ENCODE data around the gene CACNA1D. TPM values are rescaled to one million over a fixed set of nuclear protein-coding genes. Genes with fewer than 3 reads are reported as not detected.

Gene CACNA1D
- total and polyA plus RNA-seq, 7 experiments from 2014 or later = 0.61 to 2.0 (median 0.70) TPM; not detected in 4

DNA sequence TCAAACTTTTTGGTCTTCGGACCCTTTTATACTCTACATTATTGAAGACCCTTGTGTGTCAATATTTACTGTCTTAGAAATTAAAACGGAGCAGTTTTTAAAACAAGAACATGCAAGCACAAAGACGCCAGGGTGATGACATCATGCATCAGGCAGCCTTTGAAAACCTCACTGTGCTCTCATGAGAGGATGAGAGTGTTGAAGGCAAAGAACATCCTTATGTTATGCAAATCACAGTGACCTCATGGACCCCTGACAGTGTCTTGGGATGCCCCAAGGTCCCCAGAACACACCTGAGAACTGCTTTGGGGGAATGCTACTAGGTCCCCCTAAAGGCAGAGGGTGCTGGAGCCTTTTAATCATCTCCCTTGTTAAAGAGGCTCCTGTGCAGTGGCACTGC, 300.2 kb downstream of the CACNA1D start:
- Histone ChIP-seq H3K36me3 (ENCODE audit: control insufficient read depth in 2 of 3, insufficient read depth in 3 of 3, low read length in 3 of 3) (no peaks in the 10 kb centered on the region), H3K4me3 (ENCODE audit: low read length) (no peak overlapping the region), H3K4me1 (ENCODE audit: control insufficient read depth in 2 of 2, insufficient read depth in 2 of 2, low read length in 2 of 2) (no peaks in the 10 kb centered on the region), H3K27ac (ENCODE audit: low read depth, low read length) (no peak overlapping the region), H3K9me3 (ENCODE audit: control insufficient read depth in 2 of 3, low read length in 3 of 3) (no peaks in the 10 kb centered on the region), H3K27me3 (ENCODE audit: control insufficient read depth in 2 of 2, insufficient read depth in 2 of 2, low read length in 2 of 2) (no peaks in the 10 kb centered on the region)
- no peaks in the 10 kb centered on the region for H3K4me1 Mint-ChIP-seq
- H3K9me3 Mint-ChIP-seq = peaks cover 0 to 3% (median 0%) of the 10 kb centered on the region in 11 donors
- ChIA-PET POLR2A (no interaction called here), CTCF (no interaction called here)
- no peak overlapping the region for H3K27ac Mint-ChIP-seq
- intact Hi-C loops (cut with micrococcal nuclease) = no loop called here
- no peak for ATAC-seq
- DNase-seq = no peak
- no peaks in the 10 kb centered on the region for H3K36me3 Mint-ChIP-seq
- peaks cover 0 to 23% (median 18%) of the 10 kb centered on the region in 5 donors for H3K27me3 Mint-ChIP-seq
- no peak overlapping the region for H3K4me3 Mint-ChIP-seq

DNA sequence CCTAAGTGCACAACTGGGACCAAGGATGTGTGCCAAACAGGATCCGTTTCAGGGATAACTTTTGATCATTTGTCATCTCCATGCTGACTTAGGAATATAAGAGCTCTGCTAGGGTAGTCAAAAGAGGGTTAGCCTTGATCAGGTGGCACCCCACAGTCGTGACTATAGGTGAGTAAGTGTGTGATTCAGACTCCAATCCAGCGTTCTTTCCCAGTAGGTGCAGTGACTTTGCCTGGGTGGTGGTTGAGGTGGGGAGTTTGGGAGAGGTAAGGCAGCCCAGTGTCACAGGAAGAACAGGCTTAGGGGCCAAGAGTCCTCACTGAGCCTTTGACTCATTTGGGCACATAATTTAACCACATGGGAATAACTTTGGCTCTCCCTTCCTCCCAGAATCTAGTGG, 300.8 kb downstream of the CACNA1D start:
- Mint-ChIP-seq H3K9me3 (peaks cover 0 to 3% (median 0%) of the 10 kb centered on the region in 11 donors), H3K4me3 (no peak overlapping the region), H3K27ac (no peak overlapping the region), H3K4me1 (no peaks in the 10 kb centered on the region), H3K27me3 (peaks cover 0 to 19% (median 13%) of the 10 kb centered on the region in 5 donors), H3K36me3 (no peaks in the 10 kb centered on the region)
- H3K4me3 ChIP-seq (ENCODE audit: low read length) = no peak overlapping the region
- DNase-seq (no peak), ATAC-seq (no peak)
- POLR2A ChIA-PET = no interaction called here
- H3K27me3 ChIP-seq (ENCODE audit: control insufficient read depth in 2 of 2, insufficient read depth in 2 of 2, low read length in 2 of 2) = no peaks in the 10 kb centered on the region
- intact Hi-C loops (cut with micrococcal nuclease) = no loop called here
- H3K4me1 ChIP-seq (ENCODE audit: control insufficient read depth in 2 of 2, insufficient read depth in 2 of 2, low read length in 2 of 2) = no peaks in the 10 kb centered on the region
- no peaks in the 10 kb centered on the region for H3K9me3 ChIP-seq (ENCODE audit: control insufficient read depth in 2 of 3, low read length in 3 of 3)
- no peaks in the 10 kb centered on the region for H3K36me3 ChIP-seq (ENCODE audit: control insufficient read depth in 2 of 3, insufficient read depth in 3 of 3, low read length in 3 of 3)
- H3K27ac ChIP-seq (ENCODE audit: low read depth, low read length) = no peak overlapping the region
- CTCF ChIA-PET = no interaction called here

DNA sequence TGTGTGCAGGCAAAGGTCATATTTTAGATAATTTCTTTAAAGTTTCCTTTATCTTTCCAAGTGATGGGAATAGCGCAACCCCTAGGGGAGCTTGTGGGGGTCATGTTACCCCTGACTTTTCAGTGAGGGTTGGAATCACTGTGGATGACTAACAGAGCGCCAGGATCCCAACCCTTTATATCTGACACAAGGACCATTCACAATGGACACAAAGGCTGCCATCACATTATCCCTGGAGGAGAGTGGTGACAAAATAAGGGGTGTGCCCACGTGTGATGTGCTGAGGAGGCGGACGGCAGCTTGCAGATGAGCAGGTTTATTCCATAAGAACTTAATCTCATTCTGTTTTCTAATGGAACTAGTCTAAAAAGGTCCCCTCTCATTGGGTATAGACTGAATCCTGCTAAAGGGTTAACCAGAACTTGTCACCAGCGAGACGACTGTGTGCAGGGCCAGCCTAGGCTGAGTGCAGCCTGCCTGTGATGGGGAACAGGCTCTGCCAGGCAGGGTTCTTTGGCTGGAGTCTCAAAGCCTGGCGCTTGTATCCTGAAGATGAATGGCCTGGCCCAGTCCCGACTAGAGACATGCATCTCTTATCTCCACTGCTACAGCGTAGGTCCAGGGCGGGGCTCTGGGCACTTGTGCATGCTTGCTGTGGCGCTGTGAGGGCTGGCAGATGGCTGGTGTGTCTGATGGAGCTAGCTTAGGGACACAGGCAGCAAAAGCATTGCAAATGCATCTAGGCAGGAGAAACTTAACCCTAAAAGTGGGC, 301.6 kb downstream of the CACNA1D start:
- POLR2A ChIA-PET = no interaction called here
- DNase-seq (no peak), ATAC-seq (no peak)
- Histone ChIP-seq H3K36me3 (ENCODE audit: control insufficient read depth in 2 of 3, insufficient read depth in 3 of 3, low read length in 3 of 3) (no peaks in the 10 kb centered on the region), H3K4me3 (ENCODE audit: low read length) (no peak overlapping the region), H3K4me1 (ENCODE audit: control insufficient read depth in 2 of 2, insufficient read depth in 2 of 2, low read length in 2 of 2) (no peaks in the 10 kb centered on the region), H3K27ac (ENCODE audit: low read depth, low read length) (no peak overlapping the region), H3K9me3 (ENCODE audit: control insufficient read depth in 2 of 3, low read length in 3 of 3) (no peaks in the 10 kb centered on the region), H3K27me3 (ENCODE audit: control insufficient read depth in 2 of 2, insufficient read depth in 2 of 2, low read length in 2 of 2) (no peaks in the 10 kb centered on the region)
- Mint-ChIP-seq H3K36me3 (no peaks in the 10 kb centered on the region), H3K4me1 (no peaks in the 10 kb centered on the region), H3K9me3 (peaks cover 0 to 3% (median 0%) of the 10 kb centered on the region in 11 donors), H3K27me3 (peaks cover 0 to 19% (median 13%) of the 10 kb centered on the region in 5 donors), H3K27ac (no peak overlapping the region), H3K4me3 (no peak overlapping the region)
- intact Hi-C loops (cut with micrococcal nuclease) = no loop called here
- CTCF ChIA-PET = no interaction called here

DNA sequence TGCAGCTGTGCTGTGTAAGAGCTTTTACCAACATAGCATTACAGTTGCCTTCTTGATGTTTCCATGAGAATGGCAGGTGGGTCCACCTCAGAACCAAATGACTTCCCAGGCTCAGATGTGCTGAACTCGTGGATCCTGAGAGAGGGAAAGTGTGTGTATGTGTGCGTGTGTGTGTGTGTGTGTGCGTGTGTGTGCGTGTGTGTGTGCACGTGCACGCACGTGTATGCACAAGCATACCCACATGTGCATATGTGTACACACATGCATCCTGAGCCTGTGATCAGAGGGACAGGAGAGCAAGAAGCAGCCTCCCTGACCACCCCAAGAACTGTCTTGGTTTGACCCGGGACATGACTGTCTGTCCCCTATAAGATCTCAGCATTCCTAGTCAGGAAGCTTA, 303.7 kb downstream of the CACNA1D start:
- ChIA-PET POLR2A (no interaction called here), CTCF (no interaction called here)
- H3K27ac ChIP-seq (ENCODE audit: low read depth, low read length) = no peak overlapping the region
- H3K9me3 ChIP-seq (ENCODE audit: control insufficient read depth in 2 of 3, low read length in 3 of 3) = no peaks in the 10 kb centered on the region
- H3K36me3 Mint-ChIP-seq = no peaks in the 10 kb centered on the region
- H3K4me3 Mint-ChIP-seq = no peak overlapping the region
- ATAC-seq (no peak), DNase-seq (no peak)
- H3K9me3 Mint-ChIP-seq = no peaks in the 10 kb centered on the region
- no peak overlapping the region for H3K27ac Mint-ChIP-seq
- no peaks in the 10 kb centered on the region for H3K36me3 ChIP-seq (ENCODE audit: control insufficient read depth in 2 of 3, insufficient read depth in 3 of 3, low read length in 3 of 3)
- no peak overlapping the region for H3K4me3 ChIP-seq (ENCODE audit: low read length)
- intact Hi-C loops (cut with micrococcal nuclease) = no loop called here
- H3K27me3 ChIP-seq (ENCODE audit: control insufficient read depth in 2 of 2, insufficient read depth in 2 of 2, low read length in 2 of 2) = no peaks in the 10 kb centered on the region
- peaks cover 0 to 19% (median 13%) of the 10 kb centered on the region in 5 donors for H3K27me3 Mint-ChIP-seq
- no peaks in the 10 kb centered on the region for H3K4me1 ChIP-seq (ENCODE audit: control insufficient read depth in 2 of 2, insufficient read depth in 2 of 2, low read length in 2 of 2)
- no peaks in the 10 kb centered on the region for H3K4me1 Mint-ChIP-seq

- Histone ChIP-seq H3K27me3 (ENCODE audit: control insufficient read depth in 2 of 2, insufficient read depth in 2 of 2, low read length in 2 of 2) (no peaks in the 10 kb centered on the region), H3K4me1 (ENCODE audit: control insufficient read depth in 2 of 2, insufficient read depth in 2 of 2, low read length in 2 of 2) (no peaks in the 10 kb centered on the region), H3K4me3 (ENCODE audit: low read length) (no peak overlapping the region), H3K9me3 (ENCODE audit: control insufficient read depth in 2 of 3, low read length in 3 of 3) (no peaks in the 10 kb centered on the region), H3K27ac (ENCODE audit: low read depth, low read length) (no peak overlapping the region), H3K36me3 (ENCODE audit: control insufficient read depth in 2 of 3, insufficient read depth in 3 of 3, low read length in 3 of 3) (no peaks in the 10 kb centered on the region)
- CTCF ChIA-PET = no interaction called here
- H3K27ac Mint-ChIP-seq = no peak overlapping the region
- no peak for DNase-seq
- H3K4me1 Mint-ChIP-seq = no peaks in the 10 kb centered on the region
- H3K4me3 Mint-ChIP-seq = no peak overlapping the region
- peaks cover 0 to 15% (median 9%) of the 10 kb centered on the region in 5 donors for H3K27me3 Mint-ChIP-seq
- intact Hi-C loops (cut with micrococcal nuclease) = no loop called here
- no peaks in the 10 kb centered on the region for H3K36me3 Mint-ChIP-seq
- no peaks in the 10 kb centered on the region for H3K9me3 Mint-ChIP-seq
- no peak for ATAC-seq
- POLR2A ChIA-PET = no interaction called here
Observed at GRCh38 chr3:53799338-53799865, 305.0 kb downstream of the CACNA1D start.

DNA sequence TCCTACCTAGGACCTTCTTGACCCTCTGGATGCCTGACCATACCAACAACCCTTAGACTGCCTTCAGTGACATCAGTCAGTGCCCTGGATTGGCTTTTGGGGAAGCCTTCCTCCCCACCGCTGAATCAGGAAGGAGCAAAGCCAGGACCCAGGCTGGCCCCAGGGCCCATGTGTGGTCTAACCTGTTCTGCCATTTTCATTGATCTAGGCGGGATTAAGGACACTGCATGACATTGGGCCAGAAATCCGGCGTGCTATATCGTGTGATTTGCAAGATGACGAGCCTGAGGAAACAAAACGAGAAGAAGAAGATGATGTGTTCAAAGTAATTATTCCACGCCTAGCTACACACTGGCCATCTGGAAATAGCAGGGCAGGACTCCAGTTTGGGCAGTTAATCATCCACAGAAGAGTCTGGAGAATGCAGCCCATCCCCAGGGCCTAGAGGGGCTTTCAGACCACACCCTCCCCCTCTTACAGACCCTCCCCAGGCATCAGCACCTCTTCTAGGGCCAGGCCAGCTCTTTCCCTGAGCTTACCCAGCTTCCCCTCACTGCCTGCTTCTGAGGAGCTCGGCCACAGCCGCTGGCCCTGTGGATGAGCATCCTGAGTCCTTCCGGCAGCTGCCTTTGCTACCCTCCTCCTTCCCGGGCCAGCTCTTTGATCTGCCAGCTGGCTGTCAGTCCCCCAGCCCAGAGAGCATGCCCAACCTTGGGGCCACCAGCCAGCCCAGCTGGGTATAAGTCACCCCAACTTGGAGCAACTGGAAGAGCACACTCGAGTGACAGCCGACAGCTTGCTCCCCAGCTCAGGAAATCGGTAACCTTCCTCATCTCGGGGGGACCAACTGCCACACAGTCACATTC, 305.9 kb downstream of the CACNA1D start:
- Mint-ChIP-seq H3K4me3 (no peak overlapping the region), H3K27ac (no peak overlapping the region), H3K27me3 (peaks cover 0 to 13% (median 9%) of the 10 kb centered on the region in 5 donors), H3K36me3 (no peaks in the 10 kb centered on the region), H3K4me1 (no peaks in the 10 kb centered on the region), H3K9me3 (no peaks in the 10 kb centered on the region)
- intact Hi-C loops (cut with micrococcal nuclease) = loop anchor here in 1 of 2 donors (5.0 kb wide), 1 partner anchor 88 kb away; no protein-coding TSS in a partner anchor
- Histone ChIP-seq H3K36me3 (ENCODE audit: control insufficient read depth in 2 of 3, insufficient read depth in 3 of 3, low read length in 3 of 3) (no peaks in the 10 kb centered on the region), H3K27ac (ENCODE audit: low read depth, low read length) (no peak overlapping the region), H3K4me1 (ENCODE audit: control insufficient read depth in 2 of 2, insufficient read depth in 2 of 2, low read length in 2 of 2) (no peaks in the 10 kb centered on the region), H3K27me3 (ENCODE audit: control insufficient read depth in 2 of 2, insufficient read depth in 2 of 2, low read length in 2 of 2) (no peaks in the 10 kb centered on the region), H3K4me3 (ENCODE audit: low read length) (no peak overlapping the region), H3K9me3 (ENCODE audit: control insufficient read depth in 2 of 3, low read length in 3 of 3) (no peaks in the 10 kb centered on the region)
- POLR2A ChIA-PET = no interaction called here
- DNase-seq (no peak), ATAC-seq (no peak)
- CTCF ChIA-PET = no interaction called here

Measured in naive thymus-derived CD4-positive, alpha-beta T cell (primary cell).